AG10803 (cell line): ENCODE measurements around the gene TLR9.
A peak's percentile ranks its signal among the peaks of the same experiment; 100 is the strongest.

Experiments
- DNase-seq: peaks from one replicate; pipeline ENCODE4 v3.0.0; 2010; ENCODE audit warnings: low read depth
- H3K4me3 ChIP-seq: 2 replicates; pipeline ENCODE4 v1.5.1; 2011; ENCODE audit warnings: mild to moderate bottlenecking, low read length, control low read depth
- TF ChIP-seq, protein P1 (sequence below): conservative IDR thresholded peaks from 2 replicates; pipeline ENCODE4 v1.5.1; 2011; ENCODE audit warnings: mild to moderate bottlenecking, low read length, control low read depth, inconsistent platforms

TLR9 gene

DNA sequence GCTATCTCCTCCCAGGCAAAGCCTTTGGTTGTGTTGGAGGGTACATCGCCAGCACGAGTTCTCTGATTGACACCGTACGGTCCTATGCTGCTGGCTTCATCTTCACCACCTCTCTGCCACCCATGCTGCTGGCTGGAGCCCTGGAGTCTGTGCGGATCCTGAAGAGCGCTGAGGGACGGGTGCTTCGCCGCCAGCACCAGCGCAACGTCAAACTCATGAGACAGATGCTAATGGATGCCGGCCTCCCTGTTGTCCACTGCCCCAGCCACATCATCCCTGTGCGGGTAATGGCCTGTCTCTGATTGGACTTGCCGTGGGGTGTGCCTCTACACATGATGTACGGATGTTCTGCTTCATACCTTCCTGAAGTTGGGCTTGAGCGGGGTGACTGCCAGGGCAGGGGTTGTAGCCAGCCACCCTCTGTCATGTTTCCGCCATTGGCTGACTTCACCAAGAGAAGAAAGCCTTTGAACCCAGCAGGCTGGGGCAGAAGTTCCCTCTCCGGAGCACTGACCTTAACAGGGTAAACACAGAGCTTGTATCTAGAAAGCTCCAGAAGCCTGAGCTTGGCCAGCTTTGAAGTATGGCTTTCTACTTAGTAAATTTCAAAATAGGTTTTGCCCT lies 14.1 kb downstream of the TLR9 start:
- no peak for DNase-seq
- no peak overlapping the region for H3K4me3 ChIP-seq
- TF ChIP-seq, protein P1, sequence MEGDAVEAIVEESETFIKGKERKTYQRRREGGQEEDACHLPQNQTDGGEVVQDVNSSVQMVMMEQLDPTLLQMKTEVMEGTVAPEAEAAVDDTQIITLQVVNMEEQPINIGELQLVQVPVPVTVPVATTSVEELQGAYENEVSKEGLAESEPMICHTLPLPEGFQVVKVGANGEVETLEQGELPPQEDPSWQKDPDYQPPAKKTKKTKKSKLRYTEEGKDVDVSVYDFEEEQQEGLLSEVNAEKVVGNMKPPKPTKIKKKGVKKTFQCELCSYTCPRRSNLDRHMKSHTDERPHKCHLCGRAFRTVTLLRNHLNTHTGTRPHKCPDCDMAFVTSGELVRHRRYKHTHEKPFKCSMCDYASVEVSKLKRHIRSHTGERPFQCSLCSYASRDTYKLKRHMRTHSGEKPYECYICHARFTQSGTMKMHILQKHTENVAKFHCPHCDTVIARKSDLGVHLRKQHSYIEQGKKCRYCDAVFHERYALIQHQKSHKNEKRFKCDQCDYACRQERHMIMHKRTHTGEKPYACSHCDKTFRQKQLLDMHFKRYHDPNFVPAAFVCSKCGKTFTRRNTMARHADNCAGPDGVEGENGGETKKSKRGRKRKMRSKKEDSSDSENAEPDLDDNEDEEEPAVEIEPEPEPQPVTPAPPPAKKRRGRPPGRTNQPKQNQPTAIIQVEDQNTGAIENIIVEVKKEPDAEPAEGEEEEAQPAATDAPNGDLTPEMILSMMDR: no peak

DNA sequence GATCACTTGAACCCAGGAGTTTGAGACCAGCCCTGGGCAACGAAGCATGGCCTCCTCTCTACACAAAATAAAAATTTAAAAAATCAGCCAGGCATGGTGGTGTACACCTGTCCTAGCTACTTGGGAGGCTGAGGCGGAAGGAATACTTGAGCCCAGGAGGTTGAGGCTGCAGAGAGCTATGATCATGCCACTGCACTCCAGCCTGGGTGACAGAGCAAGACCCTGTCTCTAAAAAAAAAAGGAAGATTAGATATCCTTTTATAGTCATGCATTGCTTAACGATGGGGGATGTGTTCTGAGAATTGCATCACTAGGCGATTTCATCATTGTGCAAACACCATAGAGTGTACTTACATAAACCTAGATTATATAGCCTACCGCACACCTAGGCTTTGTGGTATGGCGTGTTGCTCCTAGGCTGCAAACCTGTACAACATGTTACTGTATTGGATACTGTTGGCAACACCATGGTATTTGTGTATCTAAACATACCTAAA lies 14.8 kb downstream of the TLR9 start:
- TF ChIP-seq, protein P1: no peak
- peak; percentile 43 for DNase-seq
- H3K4me3 ChIP-seq: no peak overlapping the region

DNA sequence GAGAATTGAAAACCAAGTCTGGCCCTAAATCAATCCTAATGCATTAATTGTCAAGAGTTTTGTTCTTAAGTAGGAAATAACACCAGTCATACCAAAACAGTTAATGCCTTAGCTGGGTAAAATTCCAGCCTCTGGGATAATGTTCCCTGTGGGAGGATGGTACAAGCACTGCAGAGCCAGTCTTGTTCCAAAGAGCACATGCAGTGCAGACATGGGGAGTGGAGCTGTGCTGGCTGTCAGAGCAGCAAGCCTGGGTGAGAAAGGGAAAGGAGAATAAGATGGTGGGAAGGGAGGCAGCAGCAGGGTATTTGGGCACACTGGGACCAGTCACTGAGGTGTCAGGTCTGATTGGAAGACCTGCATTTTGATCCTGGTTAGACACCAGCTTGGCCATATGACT lies 15.4 kb downstream of the TLR9 start:
- DNase-seq: no peak
- TF ChIP-seq, protein P1: no peak
- H3K4me3 ChIP-seq: no peak overlapping the region

DNA sequence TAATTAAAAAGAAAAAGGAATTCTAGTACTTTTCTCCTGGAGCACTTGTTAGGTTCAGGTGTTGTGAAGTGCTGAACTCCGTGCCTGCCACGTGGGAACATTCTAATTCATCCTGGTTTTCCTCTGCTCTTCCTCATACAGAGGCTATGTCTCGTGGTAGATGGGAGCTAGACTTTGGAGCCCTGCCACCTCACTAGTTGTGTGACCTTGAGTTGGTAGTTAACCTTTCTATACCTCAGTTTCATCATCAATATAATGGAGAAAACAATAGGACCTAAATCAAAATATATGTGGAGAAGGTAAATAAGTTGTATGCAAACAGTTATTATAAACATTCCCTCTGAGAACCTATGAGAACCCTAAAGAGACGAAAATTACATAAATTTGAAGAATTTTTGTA lies 16.9 kb downstream of the TLR9 start:
- H3K4me3 ChIP-seq: no peak overlapping the region
- TF ChIP-seq, protein P1: no peak
- DNase-seq: no peak

DNA sequence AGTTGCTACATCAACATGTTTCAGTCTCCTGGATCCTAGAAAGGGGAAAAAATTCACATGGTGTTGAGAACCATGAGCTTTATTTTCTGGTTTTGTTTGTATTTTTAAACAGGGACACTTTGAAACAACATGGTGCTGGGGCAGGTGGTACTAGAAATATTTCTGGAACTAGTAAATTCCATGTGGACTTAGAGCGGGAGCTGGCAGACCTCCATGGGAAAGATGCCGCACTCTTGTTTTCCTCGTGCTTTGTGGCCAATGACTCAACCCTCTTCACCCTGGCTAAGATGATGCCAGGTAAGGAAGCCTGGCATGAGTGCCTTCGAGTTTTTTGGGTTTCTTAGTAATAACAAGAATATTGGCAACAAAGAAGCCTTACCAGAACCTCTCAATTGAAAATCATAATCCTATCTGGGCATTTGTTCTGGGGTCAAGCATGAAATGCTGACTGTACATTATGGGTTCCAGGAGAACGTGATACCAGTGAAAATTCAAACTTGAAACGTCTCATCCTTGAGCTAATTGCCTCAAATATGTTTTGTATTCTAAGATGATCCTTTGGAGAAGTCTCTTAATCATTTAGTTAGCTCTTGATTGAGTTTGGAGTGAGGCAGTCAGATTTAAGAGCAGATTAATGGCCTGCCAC lies 19.6 kb downstream of the TLR9 start:
- no peak for DNase-seq
- TF ChIP-seq, protein P1: no peak
- no peak overlapping the region for H3K4me3 ChIP-seq

DNA sequence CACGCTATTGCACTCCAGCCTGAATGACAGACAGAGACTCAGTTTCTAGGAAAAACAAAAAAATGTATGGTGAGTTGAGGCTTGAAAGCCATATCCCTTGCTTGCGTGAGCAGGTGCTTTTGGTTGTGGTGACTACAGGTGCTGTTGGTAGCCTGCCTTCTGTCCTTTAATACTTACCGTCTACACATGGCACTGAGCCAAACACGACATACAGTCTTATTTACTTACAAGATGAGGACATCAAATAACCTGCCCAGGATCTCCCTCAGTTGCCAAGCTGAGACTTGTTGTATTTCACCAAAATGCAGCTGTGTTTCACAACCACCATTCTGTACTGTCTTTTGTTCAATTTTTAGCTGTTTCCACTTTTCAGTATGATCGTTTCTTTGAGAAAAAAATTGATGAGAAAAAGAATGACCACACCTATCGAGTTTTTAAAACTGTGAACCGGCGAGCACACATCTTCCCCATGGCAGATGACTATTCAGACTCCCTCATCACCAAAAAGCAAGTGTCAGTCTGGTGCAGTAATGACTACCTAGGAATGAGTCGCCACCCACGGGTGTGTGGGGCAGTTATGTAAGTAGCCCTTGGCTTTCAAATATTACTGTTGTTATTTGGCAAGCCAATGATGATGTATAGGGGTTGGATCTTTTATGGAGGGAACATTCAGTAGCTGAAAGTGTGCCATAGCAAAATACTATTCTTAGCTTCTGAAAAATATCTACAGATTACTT lies 20.9 kb downstream of the TLR9 start:
- H3K4me3 ChIP-seq: no peak overlapping the region
- TF ChIP-seq, protein P1: no peak
- no peak for DNase-seq
